ENCODE results near the gene SLC25A11.
"Not testable (repeated sequence)": the region's sequence is repeated elsewhere in the genome, so short reads cannot be mapped to it uniquely, and the experiment has no call there.

DNA sequence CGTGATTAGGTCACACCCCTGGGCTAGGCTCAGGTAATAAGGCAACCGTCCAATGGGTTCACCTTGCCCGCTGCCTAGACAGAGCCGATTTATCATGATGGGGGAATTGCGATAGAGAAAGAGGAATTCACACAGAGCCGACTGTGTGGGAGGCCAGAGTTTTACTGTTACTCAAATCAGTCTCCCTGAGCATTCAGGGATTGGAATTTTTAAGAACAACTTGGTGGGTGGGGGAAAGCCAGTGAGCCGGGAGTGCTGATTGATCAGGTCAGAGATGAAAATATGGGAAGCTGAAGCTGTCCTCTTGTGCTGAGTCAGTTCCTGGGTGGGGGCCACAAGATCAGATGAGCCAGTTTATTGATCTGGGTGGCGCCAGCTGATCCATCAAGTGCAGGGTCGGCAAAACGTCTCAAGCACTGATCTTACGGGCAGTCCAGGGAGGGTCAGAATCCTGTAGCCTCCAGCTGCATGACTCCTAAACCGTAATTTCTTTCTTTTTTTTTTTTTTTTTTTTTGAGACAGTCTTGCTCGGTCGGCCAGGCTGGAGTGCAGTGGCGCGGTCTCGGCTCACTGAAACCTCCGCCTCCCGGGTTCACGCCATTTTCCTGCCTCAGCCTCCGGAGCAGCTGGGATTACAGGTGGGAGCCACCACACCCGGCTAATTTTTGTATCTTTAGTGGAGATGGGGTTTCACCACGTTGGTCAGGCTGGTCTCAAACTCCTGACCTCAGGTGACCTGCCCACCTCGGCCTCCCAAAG lies 13.1 kb downstream of the SLC25A11 start:
- TF ChIP-seq, protein P1, sequence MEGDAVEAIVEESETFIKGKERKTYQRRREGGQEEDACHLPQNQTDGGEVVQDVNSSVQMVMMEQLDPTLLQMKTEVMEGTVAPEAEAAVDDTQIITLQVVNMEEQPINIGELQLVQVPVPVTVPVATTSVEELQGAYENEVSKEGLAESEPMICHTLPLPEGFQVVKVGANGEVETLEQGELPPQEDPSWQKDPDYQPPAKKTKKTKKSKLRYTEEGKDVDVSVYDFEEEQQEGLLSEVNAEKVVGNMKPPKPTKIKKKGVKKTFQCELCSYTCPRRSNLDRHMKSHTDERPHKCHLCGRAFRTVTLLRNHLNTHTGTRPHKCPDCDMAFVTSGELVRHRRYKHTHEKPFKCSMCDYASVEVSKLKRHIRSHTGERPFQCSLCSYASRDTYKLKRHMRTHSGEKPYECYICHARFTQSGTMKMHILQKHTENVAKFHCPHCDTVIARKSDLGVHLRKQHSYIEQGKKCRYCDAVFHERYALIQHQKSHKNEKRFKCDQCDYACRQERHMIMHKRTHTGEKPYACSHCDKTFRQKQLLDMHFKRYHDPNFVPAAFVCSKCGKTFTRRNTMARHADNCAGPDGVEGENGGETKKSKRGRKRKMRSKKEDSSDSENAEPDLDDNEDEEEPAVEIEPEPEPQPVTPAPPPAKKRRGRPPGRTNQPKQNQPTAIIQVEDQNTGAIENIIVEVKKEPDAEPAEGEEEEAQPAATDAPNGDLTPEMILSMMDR (IDR thresholded peaks at IDR 0.05) = not testable (repeated sequence)
- TF ChIP-seq POLR2AphosphoS5, POLR2A, EP300 (IDR thresholded peaks at IDR 0.05): not testable (repeated sequence)

Data from stomach (tissue), 4 donors.